ENCODE results near the gene PACS1.

Gene PACS1

GRCh38 chr11:66042996-66043906 lies 26.8 kb upstream of the PACS1 start:
- DNase-seq (ENCODE audit: extremely low spot score) = no peak
- ChIA-PET CTCF (interaction anchor here (0.5 to 1.0 kb wide), 2 partner anchors 8 to 683 kb away, joined by 3 to 4 read pairs; no protein-coding TSS in a partner anchor), POLR2A (interaction anchor here (0.9 to 1.5 kb wide), 2 partner anchors 9 to 41 kb away, joined by 3 read pairs; partner anchors contain the start of genes BANF1 and SF3B2)
- TF ChIP-seq ELF4 (IDR thresholded peaks at IDR 0.05) = no peak
- no peak for TF ChIP-seq HDGF (IDR thresholded peaks at IDR 0.05; ENCODE audit: borderline replicate concordance)

GRCh38 chr11:66044757-66045156 lies 25.3 kb upstream of the PACS1 start:
- ChIA-PET POLR2A (interaction anchor here (0.8 to 1.3 kb wide), 3 partner anchors 23 to 154 kb away, joined by 3 to 5 read pairs (median 4); partner anchors contain the start of genes BANF1, CCDC85B and EIF1AD), CTCF (interaction anchor here (0.6 to 2.2 kb wide), 9 partner anchors 8 to 369 kb away, joined by 3 to 11 read pairs (median 6); partner anchors contain the start of genes FIBP and PACS1)
- DNase-seq (ENCODE audit: extremely low spot score) = no peak
- TF ChIP-seq L3MBTL2 (conservative IDR thresholded peaks at IDR 0.05) (no peak), SUZ12 (IDR thresholded peaks at IDR 0.05) (no peak), BHLHE40 (IDR thresholded peaks at IDR 0.05; ENCODE audit: borderline replicate concordance) (no peak), FOXA1 (IDR thresholded peaks at IDR 0.05) (no peak), HDGF (IDR thresholded peaks at IDR 0.05; ENCODE audit: borderline replicate concordance) (no peak), TARDBP (IDR thresholded peaks at IDR 0.05) (no peak), FOXM1 (IDR thresholded peaks at IDR 0.05; ENCODE audit: borderline replicate concordance) (no peak)

GRCh38 chr11:66045177-66045639 lies 24.9 kb upstream of the PACS1 start:
- DNase-seq (ENCODE audit: extremely low spot score) = peak; percentile 90
- ChIA-PET POLR2A (interaction anchor here (0.8 to 1.3 kb wide), 4 partner anchors 9 to 154 kb away, joined by 3 to 5 read pairs (median 4); partner anchors contain the start of genes BANF1, CCDC85B and EIF1AD), CTCF (interaction anchor here (0.6 to 2.2 kb wide), 10 partner anchors 9 to 157 kb away, joined by 3 to 11 read pairs (median 6); partner anchors contain the start of genes FIBP and PACS1)
- TF ChIP-seq CTBP1 (IDR thresholded peaks at IDR 0.05; ENCODE audit: borderline replicate concordance) (no peak), LEF1 (IDR thresholded peaks at IDR 0.05; ENCODE audit: borderline replicate concordance) (no peak), FOXM1 (IDR thresholded peaks at IDR 0.05; ENCODE audit: borderline replicate concordance) (peak; percentile 60; the same call in 1 of the 2 replicates), ZNF384 (IDR thresholded peaks at IDR 0.05) (no peak)

- ChIA-PET CTCF (interaction anchor here (1.6 to 2.2 kb wide), 2 partner anchors 24 kb away, joined by 5 to 11 read pairs; no protein-coding TSS in a partner anchor), POLR2A (no interaction called here)
- DNase-seq (ENCODE audit: extremely low spot score) = no peak
- TF ChIP-seq SP1 (IDR thresholded peaks at IDR 0.05) (no peak), FOXM1 (IDR thresholded peaks at IDR 0.05; ENCODE audit: borderline replicate concordance) (no peak), SUZ12 (IDR thresholded peaks at IDR 0.05) (no peak), ARNT (IDR thresholded peaks at IDR 0.05) (no peak), TARDBP (IDR thresholded peaks at IDR 0.05) (no peak), PKNOX1 (IDR thresholded peaks at IDR 0.05) (no peak), ZNF384 (IDR thresholded peaks at IDR 0.05) (no peak), L3MBTL2 (conservative IDR thresholded peaks at IDR 0.05) (no peak), NFRKB (IDR thresholded peaks at IDR 0.05) (no peak), HDGF (IDR thresholded peaks at IDR 0.05; ENCODE audit: borderline replicate concordance) (no peak), CTBP1 (IDR thresholded peaks at IDR 0.05; ENCODE audit: borderline replicate concordance) (no peak), FOXA1 (IDR thresholded peaks at IDR 0.05) (no peak), FOXK2 (IDR thresholded peaks at IDR 0.05) (no peak), ELF4 (IDR thresholded peaks at IDR 0.05) (no peak), BHLHE40 (IDR thresholded peaks at IDR 0.05; ENCODE audit: borderline replicate concordance) (no peak)
Measured at GRCh38 chr11:66046901-66047300, 23.2 kb upstream of the PACS1 start.

- POLR2A ChIA-PET = no interaction called here
- no peak for DNase-seq (ENCODE audit: extremely low spot score)
- CTCF ChIA-PET = interaction anchor here (1.6 kb wide), 1 partner anchor 25 kb away, joined by 5 read pairs; no protein-coding TSS in a partner anchor
- TF ChIP-seq PKNOX1 (IDR thresholded peaks at IDR 0.05) = no peak
- TF ChIP-seq BHLHE40 (IDR thresholded peaks at IDR 0.05; ENCODE audit: borderline replicate concordance) = no peak
- no peak for TF ChIP-seq SP1 (IDR thresholded peaks at IDR 0.05)
- TF ChIP-seq CTBP1 (IDR thresholded peaks at IDR 0.05; ENCODE audit: borderline replicate concordance) = no peak
- no peak for TF ChIP-seq FOXM1 (IDR thresholded peaks at IDR 0.05; ENCODE audit: borderline replicate concordance)
- TF ChIP-seq ZNF384 (IDR thresholded peaks at IDR 0.05) = no peak
Measured at GRCh38 chr11:66047541-66048365, 22.3 kb upstream of the PACS1 start.

- ChIA-PET POLR2A (no interaction called here), CTCF (interaction anchor here (1.6 kb wide), 1 partner anchor 26 kb away, joined by 5 read pairs; no protein-coding TSS in a partner anchor)
- TF ChIP-seq TARDBP (IDR thresholded peaks at IDR 0.05) (no peak), CTBP1 (IDR thresholded peaks at IDR 0.05; ENCODE audit: borderline replicate concordance) (no peak), ARNT (IDR thresholded peaks at IDR 0.05) (no peak), FOXM1 (IDR thresholded peaks at IDR 0.05; ENCODE audit: borderline replicate concordance) (no peak), SP1 (IDR thresholded peaks at IDR 0.05) (no peak), FOXK2 (IDR thresholded peaks at IDR 0.05) (no peak), HDGF (IDR thresholded peaks at IDR 0.05; ENCODE audit: borderline replicate concordance) (no peak), LEF1 (IDR thresholded peaks at IDR 0.05; ENCODE audit: borderline replicate concordance) (no peak)
- DNase-seq (ENCODE audit: extremely low spot score) = no peak
Measured at GRCh38 chr11:66048547-66049323, 21.3 kb upstream of the PACS1 start, which contains the start of gene GAL3ST3. GAL3ST3 (minus strand) TSS chr11:66049161; CDS start chr11:66045415, 3,746 bp downstream.

Data from HEK293T (cell line).